BLaER1 treated with 17β-estradiol and CSF1 and Interleukin-3, amounts not matched to agents 10 nM and 100 nM (cell line): ENCODE measurements around the gene CDH16.
"Not testable (repeated sequence)": the region's sequence is repeated elsewhere in the genome, so short reads cannot be mapped to it uniquely, and the experiment has no call there.

Experiments
- H3K27ac ChIP-seq, 11 experiments: shearing (Covaris generic); formaldehyde crosslinking; 2 replicates each; pipeline ENCODE4 v1.8.1; 2022
- H3K27me3 ChIP-seq, 11 experiments: shearing (Covaris generic); formaldehyde crosslinking; 2 replicates each; pipeline ENCODE4 v1.8.1; 2022
- H3K36me3 ChIP-seq, 11 experiments: shearing (Covaris generic); formaldehyde crosslinking; 2 replicates each; pipeline ENCODE4 v1.8.1; 2022
- H3K4me1 ChIP-seq, 10 experiments: shearing (Covaris generic); formaldehyde crosslinking; 2 replicates each; pipeline ENCODE4 v1.8.1; 2022
- H3K4me2 ChIP-seq, 11 experiments: shearing (Covaris generic); formaldehyde crosslinking; 2 replicates each; pipeline ENCODE4 v1.8.1; 2022
- H3K4me3 ChIP-seq, 10 experiments: shearing (Covaris generic); formaldehyde crosslinking; 2 replicates each; pipeline ENCODE4 v1.8.1; 2022
- H3K9ac ChIP-seq, 11 experiments: shearing (Covaris generic); formaldehyde crosslinking; 2 replicates each; pipeline ENCODE4 v1.8.1; 2022
- H3K9me3 ChIP-seq, 11 experiments: shearing (Covaris generic); formaldehyde crosslinking; replicated peaks in 1 of 11; 2 replicates each; pipeline ENCODE4 v1.8.1; 2022
- H4K20me1 ChIP-seq, 11 experiments: shearing (Covaris generic); formaldehyde crosslinking; 2 replicates each; pipeline ENCODE4 v1.8.1; 2022
- Cebpa-rat ChIP-seq, 11 experiments: shearing (Covaris generic); IDR thresholded peaks; 2 replicates each; pipeline ENCODE4 v1.8.1; 2022

CDH16 gene

GRCh38 chr16:66948134-66948836, 29.6 kb upstream of the CDH16 start:
- H3K4me2 ChIP-seq, result peak overlapping the region; percentile 71 to 99 (median 94)
- H3K4me1 ChIP-seq, result peaks cover 10 to 19% (median 18%) of the 10 kb centered on the region in 10 experiments; a peak in 18 of 20 replicates
- H3K27ac ChIP-seq, result no peak overlapping the region
- no peak for TF ChIP-seq Cebpa-rat (IDR thresholded peaks at IDR 0.05)
- H3K9me3 ChIP-seq, result peaks cover 0 to 7% (median 3%) of the 10 kb centered on the region in 11 experiments; a peak in 8 of 22 replicates
- H3K36me3 ChIP-seq, result peaks cover 8 to 13% (median 9%) of the 10 kb centered on the region in 11 experiments
- H3K27me3 ChIP-seq, result peaks cover 42 to 64% (median 59%) of the 10 kb centered on the region in 11 experiments
- peak overlapping the region in 10 of 11 experiments; percentile 23 to 70 (median 50); a peak in 16 of 22 replicates for H3K9ac ChIP-seq
- peak overlapping the region; percentile 47 to 69 (median 56) for H3K4me3 ChIP-seq
- H4K20me1 ChIP-seq, result peaks cover 0 to 44% (median 12%) of the 10 kb centered on the region in 11 experiments; a peak in 13 of 22 replicates

GRCh38 chr16:66947302-66948065, 28.8 kb upstream of the CDH16 start:
- Histone ChIP-seq H3K9ac (peak overlapping the region in 8 of 11 experiments; percentile 23 to 70 (median 54); a peak in 13 of 22 replicates), H3K36me3 (peaks cover 16 to 21% (median 17%) of the 10 kb centered on the region in 11 experiments), H3K27me3 (peaks cover 42 to 56% (median 53%) of the 10 kb centered on the region in 11 experiments), H4K20me1 (peaks cover 0 to 52% (median 12%) of the 10 kb centered on the region in 11 experiments; a peak in 13 of 22 replicates), H3K4me3 (peak overlapping the region; percentile 47 to 69 (median 56)), H3K27ac (no peak overlapping the region), H3K4me2 (peak overlapping the region; percentile 71 to 99 (median 94)), H3K4me1 (peaks cover 10 to 19% (median 18%) of the 10 kb centered on the region in 10 experiments; a peak in 18 of 20 replicates), H3K9me3 (peaks cover 0 to 7% (median 3%) of the 10 kb centered on the region in 11 experiments; a peak in 8 of 22 replicates)
- TF ChIP-seq Cebpa-rat (IDR thresholded peaks at IDR 0.05), result 0 out of 22 replicates have a peak, but pooled peaks of 1 of the 11 experiments have one; percentile 12

GRCh38 chr16:66946974-66947301, 28.3 kb upstream of the CDH16 start:
- no peak overlapping the region; a peak in 1 of 22 replicates for H3K4me2 ChIP-seq
- H3K36me3 ChIP-seq, result peaks cover 21 to 26% (median 22%) of the 10 kb centered on the region in 11 experiments
- H3K27me3 ChIP-seq, result peaks cover 42 to 51% (median 48%) of the 10 kb centered on the region in 11 experiments
- H3K4me1 ChIP-seq, result peaks cover 10 to 19% (median 18%) of the 10 kb centered on the region in 10 experiments; a peak in 18 of 20 replicates
- no peak for TF ChIP-seq Cebpa-rat (IDR thresholded peaks at IDR 0.05)
- H3K9me3 ChIP-seq, result peaks cover 0 to 7% (median 3%) of the 10 kb centered on the region in 11 experiments; a peak in 8 of 22 replicates
- H3K27ac ChIP-seq, result no peak overlapping the region
- H3K4me3 ChIP-seq, result no peak overlapping the region
- H4K20me1 ChIP-seq, result peaks cover 0 to 58% (median 12%) of the 10 kb centered on the region in 11 experiments; a peak in 15 of 22 replicates
- H3K9ac ChIP-seq, result no peak overlapping the region

GRCh38 chr16:66946541-66946940, 27.9 kb upstream of the CDH16 start:
- Histone ChIP-seq H3K36me3 (peaks cover 25 to 30% (median 26%) of the 10 kb centered on the region in 11 experiments), H3K4me2 (no peak overlapping the region), H3K27me3 (peaks cover 42 to 47% (median 44%) of the 10 kb centered on the region in 11 experiments), H3K4me1 (peaks cover 10 to 19% (median 18%) of the 10 kb centered on the region in 10 experiments; a peak in 18 of 20 replicates), H3K9ac (no peak overlapping the region), H3K4me3 (no peak overlapping the region), H4K20me1 (peaks cover 0 to 61% (median 13%) of the 10 kb centered on the region in 11 experiments; a peak in 16 of 22 replicates), H3K27ac (no peak overlapping the region), H3K9me3 (peaks cover 0 to 6% (median 3%) of the 10 kb centered on the region in 11 experiments; a peak in 8 of 22 replicates)
- no peak for TF ChIP-seq Cebpa-rat (IDR thresholded peaks at IDR 0.05)

DNA sequence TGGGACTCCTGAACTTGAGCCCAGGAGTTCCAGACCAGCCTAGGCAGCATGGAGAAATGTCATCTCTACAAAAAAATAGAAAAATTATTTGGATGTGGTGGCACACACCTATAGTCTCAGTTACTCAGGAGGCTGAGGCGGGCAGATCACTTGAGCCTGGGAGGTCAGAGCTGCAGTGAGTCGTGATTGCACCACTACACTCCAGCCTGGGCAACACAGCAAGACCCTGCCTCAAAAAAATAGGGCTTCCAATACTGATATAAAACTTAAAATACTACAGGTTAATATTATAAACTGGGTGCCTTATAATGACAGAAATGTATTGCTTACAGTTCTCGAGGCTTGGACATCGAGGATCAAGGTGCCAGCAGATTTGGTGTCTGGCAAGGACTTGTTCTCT, 27.3 kb upstream of the CDH16 start:
- Histone ChIP-seq H3K27me3 (peaks cover 36 to 41% (median 38%) of the 10 kb centered on the region in 11 experiments), H3K36me3 (peaks cover 31 to 36% (median 32%) of the 10 kb centered on the region in 11 experiments), H3K27ac (no peak overlapping the region), H3K4me3 (no peak overlapping the region), H3K9ac (no peak overlapping the region), H3K9me3 (peaks cover 0 to under 1% (median 0%) of the 10 kb centered on the region in 11 experiments; a peak in 2 of 22 replicates), H3K4me2 (no peak overlapping the region), H3K4me1 (peaks cover 10 to 19% (median 18%) of the 10 kb centered on the region in 10 experiments; a peak in 18 of 20 replicates), H4K20me1 (peaks cover 2 to 67% (median 14%) of the 10 kb centered on the region in 11 experiments; a peak in 16 of 22 replicates)
- TF ChIP-seq Cebpa-rat (IDR thresholded peaks at IDR 0.05), result no peak

DNA sequence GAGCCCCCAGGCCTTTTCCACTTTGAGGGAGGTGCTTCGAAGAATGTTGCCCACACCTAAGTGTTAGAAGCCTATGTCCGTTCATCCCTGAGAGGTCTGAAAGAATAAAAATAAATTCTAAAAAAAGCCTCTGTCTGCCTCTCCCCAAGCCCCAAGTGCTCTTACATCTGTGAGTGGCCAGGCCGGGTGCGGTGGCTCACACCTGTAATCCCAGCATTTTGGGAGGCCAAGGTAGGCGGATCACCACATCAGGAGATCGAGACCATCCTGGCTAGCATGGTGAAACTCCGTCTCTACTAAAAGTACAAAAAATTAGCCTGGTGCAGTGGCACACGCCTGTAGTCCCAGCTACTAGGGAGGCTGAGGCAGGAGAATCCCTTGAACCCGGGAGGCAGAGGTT, 26.3 kb upstream of the CDH16 start:
- H3K9ac ChIP-seq, H3K27ac ChIP-seq: not testable (repeated sequence)
- peaks cover 27 to 31% (median 28%) of the 10 kb centered on the region in 11 experiments for H3K27me3 ChIP-seq

DNA sequence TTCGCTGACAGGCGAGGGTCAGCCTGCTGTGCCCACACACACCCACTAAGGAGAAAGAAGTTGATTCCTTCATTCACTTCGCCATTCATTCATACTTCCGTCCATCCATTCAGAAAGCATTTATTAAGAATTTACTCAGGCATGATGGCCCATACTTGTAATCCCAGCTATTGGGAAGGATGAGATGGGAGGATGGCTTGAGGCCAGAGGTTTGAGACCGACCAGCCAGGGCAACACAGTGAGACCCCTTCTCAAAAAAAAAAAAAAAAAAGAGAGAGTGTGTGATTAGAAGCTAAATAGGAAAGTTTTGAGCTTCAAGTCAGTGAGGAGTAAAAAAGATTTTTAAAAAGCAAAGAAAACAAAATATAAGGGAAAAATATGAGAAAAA, 25.4 kb upstream of the CDH16 start:
- H3K9ac ChIP-seq, result no peak overlapping the region
- H3K36me3 ChIP-seq, result peaks cover 50 to 55% (median 51%) of the 10 kb centered on the region in 11 experiments
- peaks cover 9 to 18% (median 17%) of the 10 kb centered on the region in 10 experiments; a peak in 18 of 20 replicates for H3K4me1 ChIP-seq
- no peak for TF ChIP-seq Cebpa-rat (IDR thresholded peaks at IDR 0.05)
- H3K4me3 ChIP-seq, result no peak overlapping the region
- H3K27ac ChIP-seq, result no peak overlapping the region
- H3K9me3 ChIP-seq, result no peaks in the 10 kb centered on the region
- H3K4me2 ChIP-seq, result no peak overlapping the region
- H3K27me3 ChIP-seq, result peaks cover 18 to 22% (median 19%) of the 10 kb centered on the region in 11 experiments
- peaks cover 8 to 78% (median 24%) of the 10 kb centered on the region in 11 experiments; a peak in 18 of 22 replicates for H4K20me1 ChIP-seq

More for the DNA sequence above, 26.3 kb upstream of the CDH16 start:
- H4K20me1 ChIP-seq, result peaks cover 5 to 77% (median 17%) of the 10 kb centered on the region in 11 experiments; a peak in 17 of 22 replicates
- not testable (repeated sequence) for H3K9me3 ChIP-seq, H3K4me2 ChIP-seq, H3K4me3 ChIP-seq
- H3K4me1 ChIP-seq, result peaks cover 10 to 19% (median 18%) of the 10 kb centered on the region in 10 experiments; a peak in 18 of 20 replicates
- H3K36me3 ChIP-seq, result peaks cover 41 to 46% (median 42%) of the 10 kb centered on the region in 11 experiments

- H3K9ac ChIP-seq, result no peak overlapping the region
- H3K27ac ChIP-seq, result no peak overlapping the region
- no peak for TF ChIP-seq Cebpa-rat (IDR thresholded peaks at IDR 0.05)
- H3K36me3 ChIP-seq, result peaks cover 55 to 60% (median 56%) of the 10 kb centered on the region in 11 experiments
- no peak overlapping the region for H3K4me3 ChIP-seq
- no peaks in the 10 kb centered on the region for H3K9me3 ChIP-seq
- H3K4me1 ChIP-seq, result peaks cover 4 to 12% (median 12%) of the 10 kb centered on the region in 10 experiments; a peak in 18 of 20 replicates
- H3K4me2 ChIP-seq, result no peak overlapping the region
- H3K27me3 ChIP-seq, result peaks cover 13 to 17% (median 14%) of the 10 kb centered on the region in 11 experiments
- H4K20me1 ChIP-seq, result peaks cover 10 to 78% (median 25%) of the 10 kb centered on the region in 11 experiments; a peak in 19 of 22 replicates
These were observed 24.9 kb upstream of the CDH16 start for GRCh38 chr16:66943426-66944053.
